ENCODE results near the gene QSOX2.

Gene QSOX2

GRCh38 chr9:136171009-136171800 lies 74.4 kb downstream of the QSOX2 start:
- peak; percentile 84 for DNase-seq

- no peak for DNase-seq
Measured at GRCh38 chr9:136170006-136170901, 75.4 kb downstream of the QSOX2 start.

- DNase-seq = no peak
Measured at GRCh38 chr9:136169495-136169894, 76.1 kb downstream of the QSOX2 start.

- no peak for DNase-seq
Measured at GRCh38 chr9:136163248-136163850, 82.3 kb downstream of the QSOX2 start.

- DNase-seq = no peak
Measured at GRCh38 chr9:136160995-136161610, 84.5 kb downstream of the QSOX2 start.

- DNase-seq = peak; percentile 22
Measured at GRCh38 chr9:136160381-136160841, 85.2 kb downstream of the QSOX2 start.

- no peak for DNase-seq
Measured at GRCh38 chr9:136159851-136160250, 85.8 kb downstream of the QSOX2 start.

- no peak for DNase-seq
Measured at GRCh38 chr9:136157477-136158265, 87.9 kb downstream of the QSOX2 start.
